Coronary artery (tissue), 2 donors: ENCODE results near the gene TEX11.
"Not testable (repeated sequence)": the region's sequence is repeated elsewhere in the genome, so short reads cannot be mapped to it uniquely, and the experiment has no call there.

ENCODE experiments used
- DNase-seq: peaks from one replicate; pipeline ENCODE4 v3.0.0-alpha.2; 2017; ENCODE audit warnings: low spot score
- H3K27ac ChIP-seq, 2 donors: fragments of 200-600 bp; sonication (generic); one replicate each; pipeline ENCODE4 v1.5.1; 2016 to 2019
- H3K4me3 ChIP-seq: fragments of 200-600 bp; sonication (generic); 2 replicates; pipeline ENCODE4 v1.5.1; 2016; ENCODE audit warnings: mild to moderate bottlenecking, moderate library complexity
- CTCF ChIP-seq: fragments of 200-600 bp; sonication (generic); IDR thresholded peaks from one replicate; pipeline ENCODE4 v1.5.1; 2019; ENCODE audit warnings: antibody characterized with exemption

The TEX11 gene

DNA sequence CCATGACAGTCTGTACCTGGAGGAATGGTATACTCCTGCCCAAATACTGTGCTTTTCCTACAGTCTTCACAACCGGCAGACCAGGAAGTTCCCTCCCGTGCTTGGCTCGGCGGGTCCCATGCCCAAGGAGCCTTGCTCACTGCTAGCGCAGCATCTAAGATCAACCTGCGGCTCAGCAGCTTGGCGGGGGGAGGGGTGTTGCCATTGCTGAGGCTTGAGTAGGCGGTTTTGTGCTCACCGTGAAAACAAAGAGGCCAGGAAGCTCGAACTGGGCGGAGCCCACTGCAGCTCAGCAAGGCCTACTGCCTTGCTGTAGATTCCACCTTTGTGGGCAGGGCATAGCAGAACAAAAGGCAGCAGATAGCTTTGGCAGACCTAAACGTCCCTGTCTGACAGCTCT is 152.7 kb downstream of the TEX11 start:
- no peak for DNase-seq
- Histone ChIP-seq H3K4me3 (no peak overlapping the region), H3K27ac (no peak overlapping the region)
- no peak for TF ChIP-seq CTCF

DNA sequence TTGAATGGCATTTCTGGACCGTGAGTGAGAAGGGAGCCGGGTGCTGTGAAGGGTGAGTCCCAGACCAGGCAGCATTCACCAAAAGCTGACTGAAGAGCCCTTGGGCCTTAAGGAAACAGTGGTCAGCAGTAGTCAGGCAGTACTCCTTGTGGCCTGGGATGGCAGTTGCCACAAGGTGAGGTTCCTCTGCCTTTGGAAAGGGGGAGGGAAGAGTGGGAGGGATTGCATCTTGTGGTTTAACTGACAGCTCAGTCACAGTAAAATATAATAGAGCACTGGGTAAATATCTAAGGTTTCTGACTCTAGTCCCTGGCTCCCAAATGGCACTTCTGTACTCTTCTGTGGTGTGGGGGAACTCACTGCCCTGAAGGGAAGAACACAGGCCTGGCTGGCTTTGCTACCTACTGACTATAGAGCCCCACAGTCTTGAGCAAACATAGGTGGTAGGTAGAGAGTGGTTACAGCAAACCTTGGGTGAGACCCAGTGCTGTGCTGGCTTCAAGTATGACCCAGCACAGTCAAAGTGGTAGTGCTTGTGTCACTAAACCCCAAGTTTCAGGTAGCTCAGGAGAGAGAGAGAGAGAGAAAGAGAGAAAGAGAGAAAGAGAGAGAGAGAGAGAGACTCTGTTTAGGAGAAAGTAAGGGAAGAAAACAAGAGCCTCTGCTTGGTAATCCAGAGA is 154.2 kb downstream of the TEX11 start:
- TF ChIP-seq CTCF, result no peak
- H3K27ac ChIP-seq, result no peak overlapping the region
- no peak for DNase-seq
- no peak overlapping the region for H3K4me3 ChIP-seq

GRCh38 chrX:70733774-70734173 is 174.7 kb downstream of the TEX11 start:
- H3K4me3 ChIP-seq, H3K27ac ChIP-seq, DNase-seq: not testable (repeated sequence)

GRCh38 chrX:70727961-70728360 is 180.6 kb downstream of the TEX11 start:
- not testable (repeated sequence) for DNase-seq

GRCh38 chrX:70720721-70721120 is 187.8 kb downstream of the TEX11 start:
- no peak for DNase-seq
- Histone ChIP-seq H3K4me3 (no peak overlapping the region), H3K27ac (no peak overlapping the region)
- TF ChIP-seq CTCF, result no peak

More at GRCh38 chrX:70727961-70728360, 180.6 kb downstream of the TEX11 start:
- not testable (repeated sequence) for H3K27ac ChIP-seq, H3K4me3 ChIP-seq

- H3K27ac ChIP-seq, H3K4me3 ChIP-seq, DNase-seq: not testable (repeated sequence)
Measured at GRCh38 chrX:70711336-70711735, 197.2 kb downstream of the TEX11 start.

- no peak for TF ChIP-seq CTCF
- Histone ChIP-seq H3K27ac (no peak overlapping the region), H3K4me3 (no peak overlapping the region)
- no peak for DNase-seq
Measured at GRCh38 chrX:70694339-70695122, 214.0 kb downstream of the TEX11 start.

DNA sequence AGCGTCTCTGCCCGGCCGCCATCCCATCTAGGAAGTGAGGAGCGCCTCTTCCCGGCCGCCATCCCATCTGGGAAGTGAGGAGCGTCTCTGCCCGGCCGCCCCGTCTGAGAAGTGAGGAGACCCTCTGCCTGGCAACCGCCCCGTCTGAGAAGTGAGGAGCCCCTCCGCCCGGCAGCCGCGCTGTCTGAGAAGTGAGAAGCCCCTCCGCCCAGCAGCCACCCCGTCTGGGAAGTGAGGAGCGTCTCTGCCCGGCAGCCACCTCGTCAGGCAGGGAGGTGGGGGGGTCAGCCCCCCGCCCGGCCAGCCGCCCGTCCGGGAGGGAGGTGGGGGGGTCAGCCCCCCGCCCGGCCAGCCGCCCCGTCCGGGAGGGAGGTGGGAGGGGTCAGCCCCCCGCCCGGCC is 229.1 kb downstream of the TEX11 start:
- H3K4me3 ChIP-seq, H3K27ac ChIP-seq, DNase-seq: not testable (repeated sequence)

DNA sequence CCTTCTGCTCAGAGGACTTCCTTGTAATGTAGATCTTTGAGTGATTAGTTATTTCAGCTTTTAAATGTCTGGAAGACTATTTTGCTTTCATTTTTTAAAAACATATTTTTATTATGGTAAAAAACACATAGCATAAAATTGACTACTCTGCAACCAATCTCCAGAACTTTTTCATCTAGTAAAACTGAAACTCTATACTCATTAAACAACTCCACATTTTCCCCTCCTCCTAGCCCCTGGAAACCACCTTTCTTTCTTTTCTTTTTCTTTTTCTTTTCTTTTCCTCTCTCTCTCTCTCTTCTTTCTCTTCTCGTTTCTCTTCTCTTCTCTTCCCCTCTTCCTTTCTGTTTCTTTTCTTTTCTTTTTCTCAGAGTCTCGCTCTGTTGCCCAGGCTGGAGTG is 233.2 kb downstream of the TEX11 start:
- no peak for DNase-seq
- no peak for TF ChIP-seq CTCF
- Histone ChIP-seq H3K4me3 (no peak overlapping the region), H3K27ac (no peak overlapping the region)
